H1 (cell line): ENCODE data around the gene FOXL2.

Experiments used
- CHD1 ChIP-seq: IDR thresholded peaks from 2 replicates; pipeline ENCODE4 v1.6.1; 2012; ENCODE audit warnings: low read depth, low read length, improper control_type of control experiment
- EGR1 ChIP-seq: IDR thresholded peaks from 2 replicates; pipeline ENCODE4 v1.6.1; 2011; ENCODE audit warnings: low read depth, low read length, borderline replicate concordance
- EZH2 ChIP-seq: fragments of 200-600 bp; sonication (generic); IDR thresholded peaks from 2 replicates; pipeline ENCODE4 v1.7.1; 2012; ENCODE audit warnings: low read depth, mild to moderate bottlenecking, moderate library complexity, low read length, inconsistent platforms; ENCODE audit not compliant: severe bottlenecking
- PHF8 ChIP-seq: fragments of 200-600 bp; sonication (generic); conservative IDR thresholded peaks from 2 replicates; pipeline ENCODE4 v1.7.1; 2012; ENCODE audit warnings: low read depth, mild to moderate bottlenecking, inconsistent platforms, low read length, moderate library complexity
- POLR2AphosphoS5 ChIP-seq: IDR thresholded peaks from 2 replicates; pipeline ENCODE4 v1.6.1; 2011; ENCODE audit warnings: low read depth, low read length
- RFX5 ChIP-seq: IDR thresholded peaks from 2 replicates; pipeline ENCODE4 v1.6.1; 2011; ENCODE audit warnings: low read depth, low read length, improper control_type of control experiment, borderline replicate concordance
- SIN3A ChIP-seq, 2 experiments: IDR thresholded peaks in 1 of 2; conservative IDR thresholded peaks in 1 of 2; 2 replicates each; pipeline ENCODE4 v1.6.1; 2011 to 2012; ENCODE audit warnings: low read length in 2 of 2, improper control_type of control experiment in 1 of 2, low read depth in 1 of 2, mild to moderate bottlenecking in 1 of 2
- SP2 ChIP-seq: IDR thresholded peaks from 2 replicates; pipeline ENCODE4 v1.6.1; 2012; ENCODE audit warnings: mild to moderate bottlenecking, low read length, inconsistent platforms
- SRF ChIP-seq: IDR thresholded peaks from 2 replicates; pipeline ENCODE4 v1.6.1; 2011; ENCODE audit warnings: mild to moderate bottlenecking, low read depth, low read length, moderate library complexity
- YY1 ChIP-seq: IDR thresholded peaks from 2 replicates; pipeline ENCODE4 v1.6.1; 2011; ENCODE audit warnings: low read depth, mild to moderate bottlenecking, low read length
- ZNF274 ChIP-seq: IDR thresholded peaks from 2 replicates; pipeline ENCODE4 v1.7.0; 2012; ENCODE audit warnings: low read length, borderline replicate concordance; ENCODE audit errors: extremely low read depth
- TF ChIP-seq, protein P1 (sequence below), 3 experiments: IDR thresholded peaks; 1 replicate in 2 of 3; 2 replicates in 1 of 3; pipeline versions ENCODE4 v1.5.1 to v1.6.1; 2011; ENCODE audit warnings: low read length in 3 of 3, mild to moderate bottlenecking in 3 of 3, inconsistent platforms in 2 of 3, low read depth in 1 of 3, moderate library complexity in 1 of 3; ENCODE audit not compliant: insufficient read depth in 1 of 3; ENCODE audit errors: control extremely low read depth in 1 of 3
- TF ChIP-seq, protein P2 (sequence below): fragments of 300-600 bp; sonication (generic); IDR thresholded peaks from 2 replicates; pipeline ENCODE4 v1.7.1; 2012; ENCODE audit warnings: low read length, moderate library complexity, mild to moderate bottlenecking, inconsistent platforms; ENCODE audit not compliant: insufficient replicate concordance

DNA sequence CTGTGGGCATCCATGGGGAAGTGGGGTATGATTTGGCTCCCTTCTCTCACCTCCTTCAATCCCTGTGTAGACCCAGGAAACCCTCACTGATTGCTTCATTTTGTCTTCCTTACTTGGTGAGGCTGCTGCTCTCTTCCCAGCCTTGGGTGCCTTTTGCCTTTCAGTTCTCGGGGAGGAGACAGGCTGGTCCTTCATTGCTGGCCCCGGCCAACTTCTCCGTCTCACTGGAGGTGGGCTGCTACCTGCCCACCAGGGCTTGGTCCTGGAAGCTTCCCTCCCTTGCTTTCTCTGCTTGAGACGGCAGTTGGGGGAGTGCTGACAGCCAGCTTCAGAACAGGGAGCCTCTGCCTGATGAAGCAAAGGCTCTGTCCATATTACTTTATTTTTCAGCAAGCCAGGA, 4.7 kb downstream of the FOXL2 start:
- TF ChIP-seq, protein P1, sequence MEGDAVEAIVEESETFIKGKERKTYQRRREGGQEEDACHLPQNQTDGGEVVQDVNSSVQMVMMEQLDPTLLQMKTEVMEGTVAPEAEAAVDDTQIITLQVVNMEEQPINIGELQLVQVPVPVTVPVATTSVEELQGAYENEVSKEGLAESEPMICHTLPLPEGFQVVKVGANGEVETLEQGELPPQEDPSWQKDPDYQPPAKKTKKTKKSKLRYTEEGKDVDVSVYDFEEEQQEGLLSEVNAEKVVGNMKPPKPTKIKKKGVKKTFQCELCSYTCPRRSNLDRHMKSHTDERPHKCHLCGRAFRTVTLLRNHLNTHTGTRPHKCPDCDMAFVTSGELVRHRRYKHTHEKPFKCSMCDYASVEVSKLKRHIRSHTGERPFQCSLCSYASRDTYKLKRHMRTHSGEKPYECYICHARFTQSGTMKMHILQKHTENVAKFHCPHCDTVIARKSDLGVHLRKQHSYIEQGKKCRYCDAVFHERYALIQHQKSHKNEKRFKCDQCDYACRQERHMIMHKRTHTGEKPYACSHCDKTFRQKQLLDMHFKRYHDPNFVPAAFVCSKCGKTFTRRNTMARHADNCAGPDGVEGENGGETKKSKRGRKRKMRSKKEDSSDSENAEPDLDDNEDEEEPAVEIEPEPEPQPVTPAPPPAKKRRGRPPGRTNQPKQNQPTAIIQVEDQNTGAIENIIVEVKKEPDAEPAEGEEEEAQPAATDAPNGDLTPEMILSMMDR (IDR thresholded peaks at IDR 0.05; ENCODE audit: control extremely low read depth in 1 of 3, insufficient read depth in 1 of 3, low read depth in 1 of 3, low read length in 3 of 3): no peak
- TF ChIP-seq YY1 (no peak), EZH2 (no peak), POLR2AphosphoS5 (no peak), SIN3A (conservative IDR thresholded peaks at IDR 0.05 in 1 of 2, IDR thresholded peaks at IDR 0.05 in 1 of 2; ENCODE audit: low read depth in 1 of 2, low read length in 2 of 2) (no peak), ZNF274 (no peak), PHF8 (no peak), EGR1 (no peak), CHD1 (no peak), SP2 (no peak), SRF (no peak), RFX5 (no peak)
- TF ChIP-seq, protein P2, sequence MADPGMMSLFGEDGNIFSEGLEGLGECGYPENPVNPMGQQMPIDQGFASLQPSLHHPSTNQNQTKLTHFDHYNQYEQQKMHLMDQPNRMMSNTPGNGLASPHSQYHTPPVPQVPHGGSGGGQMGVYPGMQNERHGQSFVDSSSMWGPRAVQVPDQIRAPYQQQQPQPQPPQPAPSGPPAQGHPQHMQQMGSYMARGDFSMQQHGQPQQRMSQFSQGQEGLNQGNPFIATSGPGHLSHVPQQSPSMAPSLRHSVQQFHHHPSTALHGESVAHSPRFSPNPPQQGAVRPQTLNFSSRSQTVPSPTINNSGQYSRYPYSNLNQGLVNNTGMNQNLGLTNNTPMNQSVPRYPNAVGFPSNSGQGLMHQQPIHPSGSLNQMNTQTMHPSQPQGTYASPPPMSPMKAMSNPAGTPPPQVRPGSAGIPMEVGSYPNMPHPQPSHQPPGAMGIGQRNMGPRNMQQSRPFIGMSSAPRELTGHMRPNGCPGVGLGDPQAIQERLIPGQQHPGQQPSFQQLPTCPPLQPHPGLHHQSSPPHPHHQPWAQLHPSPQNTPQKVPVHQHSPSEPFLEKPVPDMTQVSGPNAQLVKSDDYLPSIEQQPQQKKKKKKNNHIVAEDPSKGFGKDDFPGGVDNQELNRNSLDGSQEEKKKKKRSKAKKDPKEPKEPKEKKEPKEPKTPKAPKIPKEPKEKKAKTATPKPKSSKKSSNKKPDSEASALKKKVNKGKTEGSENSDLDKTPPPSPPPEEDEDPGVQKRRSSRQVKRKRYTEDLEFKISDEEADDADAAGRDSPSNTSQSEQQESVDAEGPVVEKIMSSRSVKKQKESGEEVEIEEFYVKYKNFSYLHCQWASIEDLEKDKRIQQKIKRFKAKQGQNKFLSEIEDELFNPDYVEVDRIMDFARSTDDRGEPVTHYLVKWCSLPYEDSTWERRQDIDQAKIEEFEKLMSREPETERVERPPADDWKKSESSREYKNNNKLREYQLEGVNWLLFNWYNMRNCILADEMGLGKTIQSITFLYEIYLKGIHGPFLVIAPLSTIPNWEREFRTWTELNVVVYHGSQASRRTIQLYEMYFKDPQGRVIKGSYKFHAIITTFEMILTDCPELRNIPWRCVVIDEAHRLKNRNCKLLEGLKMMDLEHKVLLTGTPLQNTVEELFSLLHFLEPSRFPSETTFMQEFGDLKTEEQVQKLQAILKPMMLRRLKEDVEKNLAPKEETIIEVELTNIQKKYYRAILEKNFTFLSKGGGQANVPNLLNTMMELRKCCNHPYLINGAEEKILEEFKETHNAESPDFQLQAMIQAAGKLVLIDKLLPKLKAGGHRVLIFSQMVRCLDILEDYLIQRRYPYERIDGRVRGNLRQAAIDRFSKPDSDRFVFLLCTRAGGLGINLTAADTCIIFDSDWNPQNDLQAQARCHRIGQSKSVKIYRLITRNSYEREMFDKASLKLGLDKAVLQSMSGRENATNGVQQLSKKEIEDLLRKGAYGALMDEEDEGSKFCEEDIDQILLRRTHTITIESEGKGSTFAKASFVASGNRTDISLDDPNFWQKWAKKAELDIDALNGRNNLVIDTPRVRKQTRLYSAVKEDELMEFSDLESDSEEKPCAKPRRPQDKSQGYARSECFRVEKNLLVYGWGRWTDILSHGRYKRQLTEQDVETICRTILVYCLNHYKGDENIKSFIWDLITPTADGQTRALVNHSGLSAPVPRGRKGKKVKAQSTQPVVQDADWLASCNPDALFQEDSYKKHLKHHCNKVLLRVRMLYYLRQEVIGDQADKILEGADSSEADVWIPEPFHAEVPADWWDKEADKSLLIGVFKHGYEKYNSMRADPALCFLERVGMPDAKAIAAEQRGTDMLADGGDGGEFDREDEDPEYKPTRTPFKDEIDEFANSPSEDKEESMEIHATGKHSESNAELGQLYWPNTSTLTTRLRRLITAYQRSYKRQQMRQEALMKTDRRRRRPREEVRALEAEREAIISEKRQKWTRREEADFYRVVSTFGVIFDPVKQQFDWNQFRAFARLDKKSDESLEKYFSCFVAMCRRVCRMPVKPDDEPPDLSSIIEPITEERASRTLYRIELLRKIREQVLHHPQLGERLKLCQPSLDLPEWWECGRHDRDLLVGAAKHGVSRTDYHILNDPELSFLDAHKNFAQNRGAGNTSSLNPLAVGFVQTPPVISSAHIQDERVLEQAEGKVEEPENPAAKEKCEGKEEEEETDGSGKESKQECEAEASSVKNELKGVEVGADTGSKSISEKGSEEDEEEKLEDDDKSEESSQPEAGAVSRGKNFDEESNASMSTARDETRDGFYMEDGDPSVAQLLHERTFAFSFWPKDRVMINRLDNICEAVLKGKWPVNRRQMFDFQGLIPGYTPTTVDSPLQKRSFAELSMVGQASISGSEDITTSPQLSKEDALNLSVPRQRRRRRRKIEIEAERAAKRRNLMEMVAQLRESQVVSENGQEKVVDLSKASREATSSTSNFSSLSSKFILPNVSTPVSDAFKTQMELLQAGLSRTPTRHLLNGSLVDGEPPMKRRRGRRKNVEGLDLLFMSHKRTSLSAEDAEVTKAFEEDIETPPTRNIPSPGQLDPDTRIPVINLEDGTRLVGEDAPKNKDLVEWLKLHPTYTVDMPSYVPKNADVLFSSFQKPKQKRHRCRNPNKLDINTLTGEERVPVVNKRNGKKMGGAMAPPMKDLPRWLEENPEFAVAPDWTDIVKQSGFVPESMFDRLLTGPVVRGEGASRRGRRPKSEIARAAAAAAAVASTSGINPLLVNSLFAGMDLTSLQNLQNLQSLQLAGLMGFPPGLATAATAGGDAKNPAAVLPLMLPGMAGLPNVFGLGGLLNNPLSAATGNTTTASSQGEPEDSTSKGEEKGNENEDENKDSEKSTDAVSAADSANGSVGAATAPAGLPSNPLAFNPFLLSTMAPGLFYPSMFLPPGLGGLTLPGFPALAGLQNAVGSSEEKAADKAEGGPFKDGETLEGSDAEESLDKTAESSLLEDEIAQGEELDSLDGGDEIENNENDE: no peak
